Measurements from ENCODE around the gene DYNC2H1.

DYNC2H1 gene

DNA sequence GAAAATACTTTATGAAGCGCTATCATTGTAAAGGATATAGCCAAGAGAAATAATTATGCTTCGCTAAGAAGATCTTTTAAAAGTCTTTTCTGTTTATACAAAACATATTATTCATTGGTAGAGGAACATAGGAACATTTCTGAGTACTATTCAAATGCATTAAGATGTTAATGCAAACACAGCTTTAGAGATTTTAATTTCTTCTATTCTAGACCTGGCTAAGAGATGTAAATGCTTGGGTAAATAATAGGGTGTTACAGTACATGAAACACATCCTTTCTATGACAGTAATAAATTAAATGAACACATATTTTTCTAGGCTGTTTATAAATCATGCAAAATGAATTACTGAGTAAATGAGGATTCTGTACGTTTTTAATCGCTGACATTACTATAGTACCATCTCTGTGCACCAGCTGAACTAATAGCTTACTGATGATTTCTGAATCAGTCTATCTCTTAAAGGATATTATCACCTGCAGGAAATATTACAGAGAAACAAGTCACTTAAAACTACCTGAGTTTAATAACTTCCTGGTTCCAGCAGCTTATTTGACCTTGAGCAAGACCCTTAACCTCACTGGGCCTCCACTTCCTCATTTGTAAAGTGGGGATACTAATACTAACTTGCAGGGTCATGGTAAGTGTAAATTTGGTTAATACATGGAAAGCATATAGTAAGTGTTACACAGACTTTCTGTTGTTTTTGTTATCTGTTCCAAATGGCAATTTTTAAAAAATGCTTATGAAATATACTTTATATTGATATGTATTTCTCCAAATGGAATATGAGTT, 344.9 kb downstream of the DYNC2H1 start:
- no peak for DNase-seq (ENCODE audit: low read depth)

DNA sequence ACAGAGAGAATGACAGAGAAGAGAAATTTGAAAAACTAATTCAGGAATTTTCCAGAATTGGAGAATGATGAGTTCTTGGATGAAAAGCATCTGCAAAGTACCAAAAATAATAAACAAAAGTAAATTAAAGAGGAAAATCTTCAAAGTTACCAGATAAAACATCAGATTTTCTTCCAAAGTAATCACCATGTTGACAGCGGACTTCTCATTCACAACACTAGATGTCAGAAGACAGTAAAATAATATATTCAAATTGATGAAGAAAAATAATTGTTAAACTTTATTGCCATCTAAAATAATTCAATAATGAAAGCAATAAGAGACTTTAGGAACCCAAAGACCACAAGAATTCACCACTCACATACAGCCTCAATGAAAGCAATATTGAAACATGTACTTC, 355.2 kb downstream of the DYNC2H1 start:
- DNase-seq (ENCODE audit: low read depth) = no peak

DNA sequence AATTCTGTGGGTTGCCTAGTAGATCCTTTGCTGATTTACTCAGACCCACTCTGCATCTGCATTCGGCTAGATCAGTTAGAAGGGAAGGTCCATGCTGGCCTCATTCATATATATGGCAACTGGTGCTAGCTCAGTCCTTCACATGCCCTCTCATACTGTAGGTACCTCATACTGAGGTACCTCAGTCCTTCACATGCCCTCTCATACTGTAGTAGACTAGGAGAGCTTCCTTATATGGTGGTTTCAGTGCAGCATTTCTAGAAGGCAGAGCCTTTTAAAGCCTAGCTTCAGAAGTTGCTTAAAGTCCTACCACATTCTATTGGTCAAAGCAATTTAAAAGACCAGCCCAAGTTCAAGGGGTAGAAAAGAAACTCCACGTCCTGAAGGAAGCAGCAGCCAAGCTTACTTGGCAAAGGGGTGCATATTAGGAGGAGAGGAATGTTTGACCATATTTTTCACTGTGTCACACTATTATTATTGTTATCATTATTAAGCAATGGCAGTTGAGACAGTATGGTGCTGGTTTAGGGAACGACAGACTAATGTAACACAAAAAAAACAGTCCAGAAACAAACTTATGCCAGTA, 356.4 kb downstream of the DYNC2H1 start:
- no peak for DNase-seq (ENCODE audit: low read depth)

DNA sequence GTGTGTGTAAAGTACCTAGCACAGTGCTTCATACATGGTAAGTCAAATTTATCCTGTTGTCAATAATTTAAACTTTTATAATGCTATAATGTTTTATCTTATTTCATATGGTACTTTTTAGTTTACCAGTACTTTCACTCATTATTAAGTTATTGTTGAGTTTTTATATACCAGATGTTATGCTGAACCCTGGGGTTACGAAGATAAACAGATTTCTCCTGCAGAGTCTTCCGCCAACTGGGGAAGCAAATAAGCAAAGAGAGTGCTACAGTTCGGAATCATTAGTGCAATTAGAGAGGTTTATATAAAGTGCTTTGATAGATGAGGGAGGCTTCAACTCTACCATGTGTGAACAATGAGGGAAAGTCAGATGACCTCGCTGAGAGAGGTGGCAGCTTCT, 362.3 kb downstream of the DYNC2H1 start:
- no peak for DNase-seq (ENCODE audit: low read depth)

DNA sequence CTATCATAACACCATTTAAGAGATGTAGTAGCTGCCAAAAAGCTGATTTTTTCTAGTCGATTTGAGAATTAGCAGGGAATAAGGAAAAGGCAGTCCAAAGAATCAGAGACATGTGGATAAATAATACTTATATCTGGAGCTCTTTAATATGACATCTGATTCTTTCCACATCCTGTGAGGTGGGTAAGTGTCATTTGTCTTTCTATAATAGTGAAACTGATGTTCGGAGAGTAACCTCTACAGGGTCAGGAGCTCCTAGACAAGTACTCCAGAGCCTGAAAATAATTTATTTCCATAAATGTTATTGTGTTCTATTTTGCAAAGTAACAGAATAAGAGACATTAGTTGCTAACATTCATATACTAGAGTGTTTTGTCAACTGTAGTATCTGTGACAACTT, 367.6 kb downstream of the DYNC2H1 start:
- DNase-seq (ENCODE audit: low read depth) = no peak

GRCh38 chr11:103480421-103480820, 371.2 kb downstream of the DYNC2H1 start:
- DNase-seq (ENCODE audit: low read depth) = no peak

DNA sequence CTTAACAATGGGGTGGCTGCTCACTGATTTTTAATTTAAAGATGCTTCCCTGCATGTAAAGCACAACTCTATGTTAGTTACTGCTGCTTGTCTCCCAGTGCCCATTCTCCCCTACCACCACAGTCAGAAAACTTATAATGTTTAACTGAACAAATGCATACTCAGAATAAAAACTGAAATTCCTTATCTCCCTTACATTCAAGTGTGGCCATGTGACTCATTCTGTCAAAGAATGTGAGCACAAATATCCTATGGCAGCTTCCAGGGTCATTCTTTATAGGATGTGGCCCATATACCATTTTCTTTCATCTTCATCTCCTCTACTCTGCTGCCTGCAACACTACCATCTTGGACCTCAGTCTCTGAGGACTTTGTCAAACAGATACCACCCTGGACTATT, 374.8 kb downstream of the DYNC2H1 start:
- peak; percentile 24 for DNase-seq (ENCODE audit: low read depth)

DNA sequence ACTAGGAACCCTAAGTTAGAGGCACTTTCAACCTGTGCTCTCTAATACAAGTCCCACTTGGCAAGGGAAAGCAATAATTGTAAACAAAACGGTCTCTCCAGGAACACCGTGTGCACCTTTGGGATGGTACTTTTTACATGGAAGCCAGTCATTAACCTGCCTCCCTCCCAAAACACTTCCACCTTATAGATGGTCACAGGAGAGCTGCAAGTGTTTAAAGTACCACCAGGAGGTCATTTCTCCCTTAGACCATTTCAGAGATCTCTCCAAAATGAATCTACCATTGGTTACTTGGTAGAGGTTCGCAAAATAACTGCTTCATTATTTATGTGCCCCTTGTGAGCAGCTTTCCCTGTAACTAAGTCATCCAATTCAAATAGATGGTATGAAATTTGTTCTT, 375.3 kb downstream of the DYNC2H1 start:
- no peak for DNase-seq (ENCODE audit: low read depth)

DNA sequence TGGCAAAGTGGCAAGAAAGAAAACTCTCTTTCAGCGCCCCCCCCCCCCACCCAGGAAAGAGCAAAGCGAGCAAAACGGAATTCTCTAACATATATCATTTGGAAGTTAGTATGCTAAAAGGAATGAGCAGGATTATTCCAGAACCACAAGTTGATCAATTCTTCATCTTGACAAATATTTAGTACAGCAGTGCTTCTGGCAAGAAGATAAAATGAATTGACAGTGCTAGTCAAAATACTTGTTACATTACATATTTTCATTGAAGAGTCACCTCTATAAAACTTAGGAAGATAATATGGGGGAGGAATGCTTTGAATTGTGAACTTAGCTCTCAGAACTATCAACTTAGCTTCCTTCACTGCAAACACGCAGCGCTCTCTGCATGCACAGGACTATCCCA, 377.4 kb downstream of the DYNC2H1 start:
- DNase-seq (ENCODE audit: low read depth) = peak; percentile 10

GRCh38 chr11:103487113-103487512, 377.9 kb downstream of the DYNC2H1 start:
- DNase-seq (ENCODE audit: low read depth) = no peak

GRCh38 chr11:103488031-103488461, 378.8 kb downstream of the DYNC2H1 start:
- DNase-seq (ENCODE audit: low read depth) = no peak

DNA sequence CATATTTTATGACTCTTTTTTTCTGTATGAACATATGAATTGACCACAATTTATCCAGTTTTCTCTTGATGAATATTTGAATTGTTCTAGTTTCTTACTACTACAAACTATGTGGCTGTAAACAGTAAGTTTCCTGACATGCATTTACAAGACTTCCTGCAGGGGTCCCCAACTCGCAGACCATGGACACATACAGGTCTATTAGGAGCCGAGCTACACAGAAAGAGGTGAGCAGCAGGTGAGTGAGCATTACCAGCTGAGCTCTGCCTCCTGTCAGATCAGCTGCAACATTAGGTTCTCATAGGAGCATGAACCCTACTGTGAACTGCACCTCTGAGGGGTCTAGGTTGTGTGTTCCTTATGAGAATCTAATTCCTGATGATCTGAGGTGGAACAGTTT, 379.4 kb downstream of the DYNC2H1 start:
- DNase-seq (ENCODE audit: low read depth) = no peak

- peak; percentile 25 for DNase-seq (ENCODE audit: low read depth)
Observed at GRCh38 chr11:103491777-103492176, 382.6 kb downstream of the DYNC2H1 start.

- peak; percentile 29 for DNase-seq (ENCODE audit: low read depth)
Observed at GRCh38 chr11:103494491-103494890, 385.3 kb downstream of the DYNC2H1 start.

GRCh38 chr11:103497268-103497667, 388.0 kb downstream of the DYNC2H1 start:
- no peak for DNase-seq (ENCODE audit: low read depth)

GRCh38 chr11:103499710-103500340, 390.6 kb downstream of the DYNC2H1 start:
- DNase-seq (ENCODE audit: low read depth) = peak; percentile 31

DNA sequence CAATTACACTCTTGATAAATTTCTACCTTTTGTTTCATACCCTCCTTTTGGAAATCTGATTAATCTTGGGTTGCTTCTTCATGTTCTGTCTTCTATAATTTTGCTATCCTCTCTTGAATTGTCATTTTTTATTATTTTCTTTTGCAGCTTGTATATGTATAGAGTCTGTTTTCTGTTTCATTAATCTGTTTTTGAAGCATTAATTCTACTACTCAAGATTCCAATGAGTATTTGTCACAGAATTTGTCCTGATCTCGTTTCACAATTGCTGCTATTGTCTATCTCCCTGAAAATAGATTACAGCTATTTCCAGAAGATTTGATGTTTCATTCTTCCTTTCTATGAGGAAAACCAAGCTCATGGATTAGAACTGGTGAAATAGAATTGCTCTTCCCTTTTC, 406.1 kb downstream of the DYNC2H1 start:
- DNase-seq (ENCODE audit: low read depth) = no peak

- DNase-seq (ENCODE audit: low read depth) = no peak
Observed at GRCh38 chr11:103520792-103521191, 411.6 kb downstream of the DYNC2H1 start.

DNA sequence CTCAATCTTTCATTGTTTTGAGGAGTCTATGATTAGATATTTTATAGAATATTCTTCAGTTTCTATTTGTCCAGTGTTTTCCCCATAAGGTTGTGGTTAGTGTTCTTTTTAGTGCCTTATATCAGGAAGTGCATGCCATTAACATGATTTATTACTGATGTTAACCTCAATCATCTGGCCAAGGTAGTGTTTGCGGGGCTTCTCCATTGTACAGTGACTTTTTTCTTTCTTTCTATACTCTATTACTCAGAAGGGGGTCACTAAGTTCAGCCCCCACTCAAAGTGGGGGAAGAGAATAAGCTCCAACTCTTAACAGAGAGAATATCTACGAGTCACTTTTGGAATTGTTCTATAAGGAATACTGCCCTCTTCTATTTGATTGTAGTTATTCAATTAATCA, 415.8 kb downstream of the DYNC2H1 start:
- DNase-seq (ENCODE audit: low read depth) = peak; percentile 73

- no peak for DNase-seq (ENCODE audit: low read depth)
Observed at GRCh38 chr11:103528046-103528445, 418.8 kb downstream of the DYNC2H1 start.

GRCh38 chr11:103528596-103528995, 419.4 kb downstream of the DYNC2H1 start:
- DNase-seq (ENCODE audit: low read depth) = no peak

DNA sequence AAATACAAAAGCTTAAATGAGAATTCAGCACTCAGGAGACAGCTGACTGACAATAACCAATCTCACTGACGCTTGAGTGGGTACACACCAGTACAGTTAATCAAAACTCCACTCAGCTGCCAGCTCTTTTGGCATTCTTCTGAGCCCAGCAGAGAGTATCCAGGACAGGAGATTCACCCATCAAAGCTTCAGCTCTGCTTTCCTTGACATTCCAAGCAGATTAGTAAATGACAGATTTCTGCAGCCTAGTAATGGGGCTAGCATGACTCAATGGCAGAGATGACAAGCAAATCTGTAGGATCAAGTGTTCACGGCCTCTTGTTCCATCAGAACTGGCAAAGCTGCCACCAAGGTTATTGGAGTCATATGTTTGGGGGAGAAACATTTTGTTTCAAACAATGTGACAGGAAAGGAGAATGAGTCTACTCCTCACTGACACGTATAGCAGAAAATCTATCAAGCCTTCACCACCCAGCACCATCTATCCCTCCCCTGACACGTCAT, 420.0 kb downstream of the DYNC2H1 start:
- peak; percentile 95 for DNase-seq (ENCODE audit: low read depth)

All from EH (cell line).